Measurements from ENCODE around the gene GNAQ. TPM values are rescaled to one million over a fixed set of nuclear protein-coding genes. Genes with fewer than 3 reads are reported as not detected.

GNAQ gene
- polyA plus RNA-seq, 1 experiment: 71.4 TPM

- ChIA-PET POLR2A (no interaction called here), CTCF (interaction anchor here (1.0 kb wide), 1 partner anchor 26 kb away, joined by 3 read pairs; no protein-coding TSS in a partner anchor)
- Histone ChIP-seq H3K4me3 (ENCODE audit: low read depth, low read length) (no peak overlapping the region), H3K27me3 (ENCODE audit: control insufficient read depth, insufficient read depth, low read length) (no peaks in the 10 kb centered on the region), H3K27ac (ENCODE audit: low read depth, low read length) (no peak overlapping the region), H3K9me3 (ENCODE audit: control insufficient read depth, insufficient read depth, low read length) (no peaks in the 10 kb centered on the region)
- TF ChIP-seq, protein P1, sequence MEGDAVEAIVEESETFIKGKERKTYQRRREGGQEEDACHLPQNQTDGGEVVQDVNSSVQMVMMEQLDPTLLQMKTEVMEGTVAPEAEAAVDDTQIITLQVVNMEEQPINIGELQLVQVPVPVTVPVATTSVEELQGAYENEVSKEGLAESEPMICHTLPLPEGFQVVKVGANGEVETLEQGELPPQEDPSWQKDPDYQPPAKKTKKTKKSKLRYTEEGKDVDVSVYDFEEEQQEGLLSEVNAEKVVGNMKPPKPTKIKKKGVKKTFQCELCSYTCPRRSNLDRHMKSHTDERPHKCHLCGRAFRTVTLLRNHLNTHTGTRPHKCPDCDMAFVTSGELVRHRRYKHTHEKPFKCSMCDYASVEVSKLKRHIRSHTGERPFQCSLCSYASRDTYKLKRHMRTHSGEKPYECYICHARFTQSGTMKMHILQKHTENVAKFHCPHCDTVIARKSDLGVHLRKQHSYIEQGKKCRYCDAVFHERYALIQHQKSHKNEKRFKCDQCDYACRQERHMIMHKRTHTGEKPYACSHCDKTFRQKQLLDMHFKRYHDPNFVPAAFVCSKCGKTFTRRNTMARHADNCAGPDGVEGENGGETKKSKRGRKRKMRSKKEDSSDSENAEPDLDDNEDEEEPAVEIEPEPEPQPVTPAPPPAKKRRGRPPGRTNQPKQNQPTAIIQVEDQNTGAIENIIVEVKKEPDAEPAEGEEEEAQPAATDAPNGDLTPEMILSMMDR (IDR thresholded peaks at IDR 0.05; ENCODE audit: low read depth, low read length): no peak
- no peak for DNase-seq (ENCODE audit: low read depth, low spot score)
Measured at GRCh38 chr9:77951369-77951768, 80.2 kb downstream of the GNAQ start.

DNA sequence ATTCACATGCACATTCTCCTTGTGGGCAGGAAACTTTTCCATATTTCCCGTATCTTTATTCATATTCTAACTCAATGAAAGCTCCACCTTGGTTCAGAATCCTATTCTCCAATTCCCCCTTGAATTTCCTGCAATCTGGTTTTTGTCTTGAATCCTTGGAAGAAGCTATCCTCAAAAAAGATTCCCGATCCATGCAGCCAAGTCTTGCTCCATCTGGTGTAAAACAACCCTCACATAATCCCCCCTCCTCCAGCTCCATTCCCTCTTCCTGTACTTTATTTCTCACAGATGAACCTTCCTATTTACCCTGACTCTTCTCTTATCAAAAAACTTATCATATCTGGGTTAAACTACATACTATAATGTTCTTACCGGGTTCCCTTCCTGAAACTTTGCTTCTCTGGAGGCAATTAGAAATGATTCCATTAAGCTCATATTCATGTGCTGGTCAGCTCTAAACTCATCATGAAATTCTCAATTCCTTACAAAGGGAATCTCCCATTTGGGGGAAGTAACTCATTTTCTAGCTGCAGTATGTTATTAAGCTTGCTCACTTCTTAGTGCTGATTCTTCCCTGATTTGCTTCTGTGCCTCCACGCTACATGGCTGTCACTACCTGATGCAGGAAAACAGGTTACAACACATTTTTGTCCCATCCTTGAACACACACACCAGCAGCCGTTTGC lies 81.7 kb downstream of the GNAQ start:
- Histone ChIP-seq H3K27ac (ENCODE audit: low read depth, low read length) (no peak overlapping the region), H3K9me3 (ENCODE audit: control insufficient read depth, insufficient read depth, low read length) (no peaks in the 10 kb centered on the region), H3K4me3 (ENCODE audit: low read depth, low read length) (no peak overlapping the region), H3K27me3 (ENCODE audit: control insufficient read depth, insufficient read depth, low read length) (no peaks in the 10 kb centered on the region)
- ChIA-PET CTCF (interaction anchor here (1.2 kb wide), 1 partner anchor 493 kb away, joined by 3 read pairs; no protein-coding TSS in a partner anchor), POLR2A (no interaction called here)
- no peak for DNase-seq (ENCODE audit: low read depth, low spot score)
- TF ChIP-seq, protein P1 (IDR thresholded peaks at IDR 0.05; ENCODE audit: low read depth, low read length): no peak

- Histone ChIP-seq H3K27me3 (ENCODE audit: control insufficient read depth, insufficient read depth, low read length) (no peaks in the 10 kb centered on the region), H3K9me3 (ENCODE audit: control insufficient read depth, insufficient read depth, low read length) (no peaks in the 10 kb centered on the region), H3K4me3 (ENCODE audit: low read depth, low read length) (no peak overlapping the region), H3K27ac (ENCODE audit: low read depth, low read length) (no peak overlapping the region)
- TF ChIP-seq, protein P1 (IDR thresholded peaks at IDR 0.05; ENCODE audit: low read depth, low read length): no peak
- ChIA-PET CTCF (no interaction called here), POLR2A (no interaction called here)
- DNase-seq (ENCODE audit: low read depth, low spot score): no peak
Measured at GRCh38 chr9:77947651-77948050, 84.0 kb downstream of the GNAQ start.

GRCh38 chr9:77946969-77947620 lies 84.5 kb downstream of the GNAQ start:
- H3K27me3 ChIP-seq (ENCODE audit: control insufficient read depth, insufficient read depth, low read length): no peaks in the 10 kb centered on the region
- POLR2A ChIA-PET: no interaction called here
- CTCF ChIA-PET: no interaction called here
- no peak overlapping the region for H3K27ac ChIP-seq (ENCODE audit: low read depth, low read length)
- TF ChIP-seq, protein P1 (IDR thresholded peaks at IDR 0.05; ENCODE audit: low read depth, low read length): no peak; the same call in 1 of the 2 replicates
- no peak for DNase-seq (ENCODE audit: low read depth, low spot score)
- H3K4me3 ChIP-seq (ENCODE audit: low read depth, low read length): no peak overlapping the region
- no peaks in the 10 kb centered on the region for H3K9me3 ChIP-seq (ENCODE audit: control insufficient read depth, insufficient read depth, low read length)

GRCh38 chr9:77946296-77946695 lies 85.3 kb downstream of the GNAQ start:
- TF ChIP-seq, protein P1 (IDR thresholded peaks at IDR 0.05; ENCODE audit: low read depth, low read length): no peak
- Histone ChIP-seq H3K4me3 (ENCODE audit: low read depth, low read length) (no peak overlapping the region), H3K9me3 (ENCODE audit: control insufficient read depth, insufficient read depth, low read length) (no peaks in the 10 kb centered on the region), H3K27me3 (ENCODE audit: control insufficient read depth, insufficient read depth, low read length) (no peaks in the 10 kb centered on the region), H3K27ac (ENCODE audit: low read depth, low read length) (no peak overlapping the region)
- CTCF ChIA-PET: no interaction called here
- POLR2A ChIA-PET: interaction anchor here (1.0 kb wide), 2 partner anchors 46 to 86 kb away, joined by 3 read pairs; partner anchors contain the start of gene GNAQ
- no peak for DNase-seq (ENCODE audit: low read depth, low spot score)
